Smooth muscle cell (in vitro differentiated cells): ENCODE results near the gene SCLY. TPM values are rescaled to one million over a fixed set of nuclear protein-coding genes. Genes with fewer than 3 reads are reported as not detected.

ENCODE experiments used
- DNase-seq: peaks from one replicate; lab custom pipeline; 2025; ENCODE audit not compliant: unreplicated experiment; lab: John Stamatoyannopoulos, UW
- H2AFZ ChIP-seq: fragments of 200-600 bp; sonication (generic); 2 replicates; pipeline ENCODE4 v1.6.0; 2016; ENCODE audit warnings: antibody characterized with exemption, low read depth, mild to moderate bottlenecking
- H3F3A ChIP-seq: fragments of 200-600 bp; sonication (generic); 2 replicates; pipeline ENCODE4 v1.6.0; 2017; ENCODE audit warnings: antibody characterized with exemption, low read depth
- H3K27ac ChIP-seq: fragments of 200-600 bp; sonication (generic); 2 replicates; pipeline ENCODE4 v1.5.1; 2016; ENCODE audit warnings: low read depth, mild to moderate bottlenecking
- H3K27me3 ChIP-seq: fragments of 200-600 bp; sonication (generic); 2 replicates; pipeline ENCODE4 v1.6.1; 2016; ENCODE audit warnings: low read depth, mild to moderate bottlenecking
- H3K36me3 ChIP-seq: fragments of 200-600 bp; sonication (generic); 2 replicates; pipeline ENCODE4 v1.5.1; 2016; ENCODE audit warnings: low read depth
- H3K4me1 ChIP-seq: fragments of 200-600 bp; sonication (generic); 2 replicates; pipeline ENCODE4 v1.5.1; 2016; ENCODE audit warnings: low read depth
- H3K4me2 ChIP-seq: fragments of 200-600 bp; sonication (generic); 2 replicates; pipeline ENCODE4 v1.6.0; 2016; ENCODE audit warnings: mild to moderate bottlenecking
- H3K4me3 ChIP-seq: fragments of 200-600 bp; sonication (generic); 2 replicates; pipeline ENCODE4 v1.5.1; 2016; ENCODE audit warnings: mild to moderate bottlenecking
- H3K79me2 ChIP-seq: fragments of 200-600 bp; sonication (generic); 2 replicates; pipeline ENCODE4 v1.6.0; 2016; ENCODE audit warnings: low read depth, mild to moderate bottlenecking
- H3K9ac ChIP-seq: fragments of 200-600 bp; sonication (generic); 2 replicates; pipeline ENCODE4 v1.6.0; 2016; ENCODE audit warnings: low read depth
- H3K9me3 ChIP-seq: fragments of 200-600 bp; sonication (generic); replicated peaks from 2 replicates; pipeline ENCODE4 v1.5.1; 2016; ENCODE audit warnings: low read depth
- H4K20me1 ChIP-seq: fragments of 200-600 bp; sonication (generic); 2 replicates; pipeline ENCODE4 v1.6.0; 2016; ENCODE audit warnings: low read depth
- CTCF ChIP-seq: fragments of 200-600 bp; sonication (generic); IDR thresholded peaks from 2 replicates; pipeline ENCODE4 v1.5.1; 2017; ENCODE audit warnings: borderline replicate concordance, mild to moderate bottlenecking, antibody characterized with exemption; ENCODE audit not compliant: insufficient read depth, poor library complexity, severe bottlenecking
- WGBS: methylation state at CpG from one replicate; pipeline ENCODE4 v1.1.7; 2016; ENCODE audit warnings: low lambda C conversion rate; 5-methylcytosine and 5-hydroxymethylcytosine counted together
- polyA plus RNA-seq: library from polyadenylated mRNA; unstranded; fragments of >200 nt; fragmentation: Nextera tagmentation; extraction: Ambion mirVana; gene quantifications from 2 replicates; pipeline ENCODE4 v1.2.1, GENCODE V29; 2016
- total RNA-seq: library from RNA; depleted of rRNA; stranded (reverse); fragments of >200 nt; gene quantifications from 2 replicates; pipeline ENCODE4 v1.2.3, GENCODE V29; 2014

Gene SCLY
- total and polyA plus RNA-seq, 2 experiments from 2014 or later, result 7.6 to 12.9 TPM

GRCh38 chr2:238121511-238122286, 60.9 kb downstream of the SCLY start:
- DNase-seq, result no peak

GRCh38 chr2:238122287-238123217, 61.8 kb downstream of the SCLY start:
- 88% methylated on average over 29 of the region's 29 CpGs for WGBS
- Histone ChIP-seq H3K27me3 (peaks cover 16% of the 10 kb centered on the region), H3K27ac (no peak overlapping the region), H4K20me1 (no peaks in the 10 kb centered on the region), H3K4me1 (no peaks in the 10 kb centered on the region), H3K9ac (no peak overlapping the region), H3K9me3 (no peaks in the 10 kb centered on the region), H3K4me2 (no peak overlapping the region), H3K79me2 (no peaks in the 10 kb centered on the region), H3K36me3 (no peaks in the 10 kb centered on the region), H3F3A (no peaks in the 10 kb centered on the region), H3K4me3 (no peak overlapping the region), H2AFZ (no peak overlapping the region)
- DNase-seq, result no peak
- TF ChIP-seq CTCF, result no peak

More at GRCh38 chr2:238121511-238122286, 60.9 kb downstream of the SCLY start:
- no peaks in the 10 kb centered on the region for H3K9me3 ChIP-seq
- H3F3A ChIP-seq, result no peaks in the 10 kb centered on the region
- no peaks in the 10 kb centered on the region for H3K4me1 ChIP-seq
- H3K27me3 ChIP-seq, result peaks cover 16% of the 10 kb centered on the region
- no peak overlapping the region for H3K27ac ChIP-seq
- TF ChIP-seq CTCF, result no peak
- H2AFZ ChIP-seq, result no peak overlapping the region
- H3K4me2 ChIP-seq, result no peak overlapping the region
- no peak overlapping the region for H3K9ac ChIP-seq
- H3K79me2 ChIP-seq, result no peaks in the 10 kb centered on the region
- H3K36me3 ChIP-seq, result no peaks in the 10 kb centered on the region
- H4K20me1 ChIP-seq, result no peaks in the 10 kb centered on the region
- 94% methylated on average over 27 of the region's 27 CpGs for WGBS
- H3K4me3 ChIP-seq, result no peak overlapping the region

- Histone ChIP-seq H3K4me1 (no peaks in the 10 kb centered on the region), H3K36me3 (no peaks in the 10 kb centered on the region), H3K27me3 (peaks cover 16% of the 10 kb centered on the region), H3K9me3 (no peaks in the 10 kb centered on the region), H3K9ac (no peak overlapping the region), H3F3A (no peaks in the 10 kb centered on the region), H3K4me2 (no peak overlapping the region), H3K27ac (no peak overlapping the region), H4K20me1 (no peaks in the 10 kb centered on the region), H3K79me2 (no peaks in the 10 kb centered on the region), H2AFZ (no peak overlapping the region), H3K4me3 (no peak overlapping the region)
- no peak for TF ChIP-seq CTCF
- no peak for DNase-seq
- 87% methylated on average over 21 of the region's 22 CpGs for WGBS
Observed at GRCh38 chr2:238123218-238123971, 62.6 kb downstream of the SCLY start.
